Right lung (tissue), 5 donors: ENCODE results near the gene PPP1R1A. TPM values are rescaled to one million over a fixed set of nuclear protein-coding genes. Genes with fewer than 3 reads are reported as not detected.

Source experiments
- DNase-seq, 2 donors: peaks; one replicate each; pipeline ENCODE4 v3.0.0-alpha.2; 2013
- polyA plus RNA-seq, 5 donors: library from polyadenylated mRNA; unstranded; fragments of 120-200 nt; gene quantifications; one replicate each; pipeline versions ENCODE4 v1.2.1 to v1.2.3, GENCODE V29; 2013; ENCODE audit warnings: inconsistent platforms in 1 of 5, low replicate concordance in 1 of 5; ENCODE audit not compliant: insufficient read length in 5 of 5, insufficient read depth in 1 of 5

PPP1R1A gene
- polyA plus RNA-seq, 5 donors = 2.3 to 6.9 (median 3.0) TPM

GRCh38 chr12:54541751-54542290 is 46.6 kb downstream of the PPP1R1A start:
- DNase-seq = no peak

- DNase-seq = no peak
These were observed 50.2 kb downstream of the PPP1R1A start for GRCh38 chr12:54538136-54538700.

DNA sequence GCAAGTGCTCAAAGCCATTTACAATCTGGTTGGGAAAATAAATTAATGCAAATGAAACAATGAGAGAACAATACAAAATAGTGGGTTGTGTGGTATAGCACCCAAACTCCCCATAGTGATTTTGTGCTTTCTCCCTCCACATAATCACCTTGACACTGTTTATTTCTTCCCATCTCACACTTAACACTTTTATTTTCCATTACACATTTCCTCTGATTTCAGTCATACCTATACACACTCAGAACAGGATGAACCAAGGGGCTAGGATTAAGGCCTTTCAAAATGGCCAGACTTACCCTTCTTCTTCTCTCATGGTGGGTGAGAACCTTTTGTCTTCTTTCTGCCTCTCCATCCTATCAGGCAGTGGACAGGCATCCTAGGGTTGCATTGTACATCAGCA is 53.0 kb downstream of the PPP1R1A start:
- no peak for DNase-seq

DNA sequence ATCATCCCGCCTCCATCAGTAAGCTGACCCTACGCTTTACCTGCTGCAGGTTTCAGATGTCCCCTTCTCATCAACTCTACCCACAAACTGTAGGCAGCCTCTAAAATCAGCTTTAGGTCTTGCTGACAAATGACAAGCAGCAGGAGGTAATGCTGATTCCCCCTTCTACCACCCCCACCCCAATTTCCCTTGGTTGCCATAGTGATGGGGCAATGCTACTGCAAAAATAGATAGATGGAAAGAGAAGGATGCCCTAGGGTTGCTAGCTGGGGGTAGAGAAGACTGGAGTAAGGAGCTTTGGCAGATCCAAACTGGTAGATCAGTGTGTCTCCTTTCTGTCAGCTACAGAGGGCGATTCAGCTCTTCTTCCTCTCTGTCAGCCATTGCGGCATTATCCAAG is 58.9 kb downstream of the PPP1R1A start:
- DNase-seq = no peak

Other genes with a start within 250 kb of the PPP1R1A start
- gene GPR84, start 224.2 kb downstream of the PPP1R1A start, polyA plus RNA-seq = under 1 TPM; 0.16 to 0.45 (median 0.19) TPM
- gene ZNF385A, start 203.9 kb downstream of the PPP1R1A start, polyA plus RNA-seq = 10 to 100 TPM in 3 of 5 donors, 1 to 10 TPM in 2; 8.8 to 16.8 (median 10.3) TPM
- gene ITGA5, start 169.4 kb downstream of the PPP1R1A start, polyA plus RNA-seq = 10 to 100 TPM; 58.0 to 62.7 (median 62.3) TPM
- under 1 TPM in 3 of 5 donors, not detected in 2; 0.13 to 0.24 (median 0.15) TPM for gene GTSF1, start 115.1 kb downstream of the PPP1R1A start, polyA plus RNA-seq
- 1 to 10 TPM; 5.4 to 7.3 (median 6.6) TPM for gene NCKAP1L, start 90.9 kb downstream of the PPP1R1A start, polyA plus RNA-seq
- gene PDE1B, start 39.1 kb downstream of the PPP1R1A start, polyA plus RNA-seq = 1 to 10 TPM; 2.4 to 4.4 (median 4.0) TPM
- not detected for gene LACRT, start 46.2 kb upstream of the PPP1R1A start, polyA plus RNA-seq
- not detected for gene DCD, start 59.7 kb upstream of the PPP1R1A start, polyA plus RNA-seq